K562 (cell line): ENCODE results near the gene FNDC11. TPM values are rescaled to one million over a fixed set of nuclear protein-coding genes. Genes with fewer than 3 reads are reported as not detected.
A peak's percentile ranks its signal among the peaks of the same experiment; 100 is the strongest.

Experiments
- ARNT ChIP-seq, 2 experiments: fragments of 450-650 bp; IDR thresholded peaks; 2 replicates each; pipeline ENCODE4 v1.6.1; 2016; ENCODE audit warnings: mild to moderate bottlenecking in 1 of 2
- ASH1L ChIP-seq: fragments of 450-650 bp; IDR thresholded peaks from 2 replicates; pipeline ENCODE4 v1.6.1; 2018; ENCODE audit warnings: borderline replicate concordance, mild to moderate bottlenecking, low read depth; ENCODE audit not compliant: partially characterized antibody
- ATF6 ChIP-seq: sonication (generic); formaldehyde crosslinking; IDR thresholded peaks from 2 replicates; pipeline ENCODE4 v1.4.0; 2020; ENCODE audit warnings: mild to moderate bottlenecking, missing genetic modification reagents
- C11orf30 ChIP-seq: fragments of 450-650 bp; IDR thresholded peaks from 2 replicates; pipeline ENCODE4 v1.6.1; 2016; ENCODE audit warnings: low read depth, mild to moderate bottlenecking
- CC2D1A ChIP-seq: fragments of 450-650 bp; IDR thresholded peaks from 2 replicates; pipeline ENCODE4 v1.6.1; 2017; ENCODE audit warnings: mild to moderate bottlenecking
- CGGBP1 ChIP-seq: fragments of 250-450 bp; sonication (Bioruptor Pico); IDR thresholded peaks from 2 replicates; pipeline ENCODE4 v1.9.0; 2021; ENCODE audit warnings: mild to moderate bottlenecking
- CREB3 ChIP-seq: fragments of 450-650 bp; conservative IDR thresholded peaks from 2 replicates; pipeline ENCODE4 v1.6.1; 2016; ENCODE audit warnings: missing genetic modification characterization, low read depth, mild to moderate bottlenecking, missing compliant biosample characterization, moderate library complexity
- ERF ChIP-seq: fragments of 450-650 bp; formaldehyde crosslinking; IDR thresholded peaks from 2 replicates; pipeline ENCODE4 v1.4.0; 2020; ENCODE audit warnings: mild to moderate bottlenecking, mixed read lengths
- EWSR1 ChIP-seq: fragments of 450-650 bp; IDR thresholded peaks from 2 replicates; pipeline ENCODE4 v1.6.1; 2018; ENCODE audit warnings: borderline replicate concordance, mild to moderate bottlenecking, low read depth, moderate library complexity; ENCODE audit not compliant: partially characterized antibody
- FOXA3 ChIP-seq, 2 experiments: fragments of 450-650 bp in 1 of 2; sonication (generic) in 1 of 2; formaldehyde crosslinking; IDR thresholded peaks in 1 of 2; conservative IDR thresholded peaks in 1 of 2; 2 replicates each; pipeline versions ENCODE4 v1.4.0 to v1.8.0; 2020 to 2022; ENCODE audit warnings: mild to moderate bottlenecking in 2 of 2, missing genetic modification reagents in 1 of 2
- GABPA ChIP-seq: fragments of 200-800 bp; sonication (Bioruptor generic); conservative IDR thresholded peaks from 2 replicates; pipeline ENCODE4 v1.6.1; 2016; ENCODE audit warnings: low read depth, missing genetic modification characterization, missing compliant biosample characterization
- HMG20A ChIP-seq: fragments of 450-650 bp; formaldehyde crosslinking; conservative IDR thresholded peaks from 2 replicates; pipeline ENCODE4 v1.4.0; 2020; ENCODE audit warnings: mild to moderate bottlenecking, mixed read lengths
- HSF4 ChIP-seq: fragments of 250-450 bp; sonication (Bioruptor Pico); IDR thresholded peaks from 2 replicates; pipeline ENCODE4 v2.1.2; 2022; ENCODE audit warnings: mild to moderate bottlenecking, moderate library complexity, borderline replicate concordance
- MYC ChIP-seq, 2 experiments: fragments of 250-450 bp in 1 of 2; sonication (Bioruptor Pico) in 1 of 2; IDR thresholded peaks; 2 replicates each; pipeline versions ENCODE4 v1.5.1 to v1.6.1; 2012 to 2021; ENCODE audit warnings: low read depth in 2 of 2, borderline replicate concordance in 1 of 2, improper control_type of control experiment in 1 of 2, low read length in 1 of 2, mild to moderate bottlenecking in 1 of 2, moderate library complexity in 1 of 2
- NELFE ChIP-seq: IDR thresholded peaks from 2 replicates; pipeline ENCODE4 v1.6.1; 2011; ENCODE audit warnings: mild to moderate bottlenecking; ENCODE audit not compliant: insufficient read depth, insufficient read length
- NFE2 ChIP-seq: IDR thresholded peaks from 2 replicates; pipeline ENCODE4 v1.6.1; 2014; ENCODE audit warnings: antibody characterized with exemption, low read depth
- RBM25 ChIP-seq: fragments of 200-400 bp; formaldehyde crosslinking; IDR thresholded peaks from 2 replicates; pipeline ENCODE4 v1.6.1; 2018; ENCODE audit warnings: low read length, low read depth, moderate library complexity; ENCODE audit not compliant: severe bottlenecking
- SAFB ChIP-seq: fragments of 200-400 bp; formaldehyde crosslinking; IDR thresholded peaks from 2 replicates; pipeline ENCODE4 v1.6.1; 2017; ENCODE audit warnings: low read depth, low read length, borderline replicate concordance
- SETDB1 ChIP-seq: IDR thresholded peaks from one replicate; pipeline ENCODE4 v1.6.1; 2012; ENCODE audit warnings: low read length, control low read depth, inconsistent platforms
- SMAD3 ChIP-seq: fragments of 450-650 bp; formaldehyde crosslinking; conservative IDR thresholded peaks from 2 replicates; pipeline ENCODE4 v1.4.0; 2020; ENCODE audit warnings: mild to moderate bottlenecking
- SMARCA5 ChIP-seq: fragments of 450-650 bp; IDR thresholded peaks from 2 replicates; pipeline ENCODE4 v1.6.1; 2016
- SMARCB1 ChIP-seq: IDR thresholded peaks from 2 replicates; pipeline ENCODE4 v1.6.1; 2011; ENCODE audit warnings: improper control_type of control experiment, low read depth; ENCODE audit not compliant: insufficient read length
- SREBF1 ChIP-seq: fragments of 150-350 bp; IDR thresholded peaks from 2 replicates; pipeline ENCODE4 v1.6.1; 2014; ENCODE audit warnings: antibody characterized with exemption, low read depth, low read length, borderline replicate concordance
- SRSF1 ChIP-seq: fragments of 200-400 bp; formaldehyde crosslinking; IDR thresholded peaks from 2 replicates; pipeline ENCODE4 v1.6.1; 2017; ENCODE audit warnings: mild to moderate bottlenecking, low read depth, low read length, moderate library complexity
- ZNF165 ChIP-seq: fragments of 250-450 bp; sonication (Bioruptor Pico); IDR thresholded peaks from 2 replicates; pipeline ENCODE4 v1.4.0; 2020; ENCODE audit warnings: borderline replicate concordance
- ZNF347 ChIP-seq: fragments of 450-650 bp; formaldehyde crosslinking; IDR thresholded peaks from 2 replicates; pipeline ENCODE4 v1.4.0; 2020; ENCODE audit warnings: low read depth, mild to moderate bottlenecking, moderate library complexity
- ZNF445 ChIP-seq: fragments of 250-450 bp; sonication (Bioruptor Pico); IDR thresholded peaks from 2 replicates; pipeline ENCODE4 v1.4.0; 2020; ENCODE audit warnings: low read depth, mild to moderate bottlenecking, moderate library complexity
- ZNF583 ChIP-seq: fragments of 250-450 bp; sonication (Bioruptor Pico); IDR thresholded peaks from 2 replicates; pipeline ENCODE4 v1.4.0; 2020
- polyA plus RNA-seq, 8 experiments: library from polyadenylated mRNA; depleted of rRNA in 4 of 8; stranded (reverse) in 5 of 8; unstranded in 3 of 8; fragments of >200 nt; fragmentation: Nextera tagmentation in 2 of 8; fragmentation: Illumina TruSeq in 1 of 8; extraction: Ambion mirVana in 2 of 8; extraction: Trizol in 1 of 8; gene quantifications; 2 replicates each; pipeline versions ENCODE4 v1.2.1 to v1.2.3, GENCODE V29; 2011 to 2014; ENCODE audit warnings: inconsistent platforms in 1 of 8, missing spikeins in 1 of 8
- total RNA-seq, 7 experiments: library from RNA; depleted of rRNA in 6 of 7; stranded (reverse); fragments of >200 nt in 6 of 7; fragmentation: Illumina TruSeq in 2 of 7; extraction: Trizol in 2 of 7; gene quantifications; 2 replicates each; pipeline versions ENCODE4 v1.2.1 to v1.2.3, GENCODE V29; 2011 to 2021; ENCODE audit warnings: low replicate concordance in 1 of 7

Gene FNDC11
- total and polyA plus RNA-seq, 9 of the 15 experiments (the other 6 are each of a cell fraction or from before 2014, with no cell fraction given), result 0.08 to 2.3 (median 0.64) TPM; not detected in 2

- no peak for TF ChIP-seq ARNT (IDR thresholded peaks at IDR 0.05)
- no peak for TF ChIP-seq ZNF347 (CRISPR knock-in tag)
- peak; percentile 70 to 92 for TF ChIP-seq FOXA3 (CRISPR knock-in tag; conservative IDR thresholded peaks at IDR 0.05 in 1 of 2, IDR thresholded peaks at IDR 0.05 in 1 of 2)
- TF ChIP-seq ZNF583 (CRISPR knock-in tag), result no peak
- no peak for TF ChIP-seq ZNF445
- no peak for TF ChIP-seq SRSF1
- no peak for TF ChIP-seq HSF4 (CRISPR knock-in tag)
- TF ChIP-seq SMARCA5, result no peak
- TF ChIP-seq NELFE, result no peak
- no peak for TF ChIP-seq RBM25
- no peak for TF ChIP-seq HMG20A (CRISPR knock-in tag)
- TF ChIP-seq EWSR1, result no peak
- TF ChIP-seq C11orf30, result no peak
- no peak for TF ChIP-seq CGGBP1
- no peak for TF ChIP-seq ERF
- no peak for TF ChIP-seq ATF6 (CRISPR knock-in tag)
- no peak for TF ChIP-seq ZNF165 (CRISPR knock-in tag)
- TF ChIP-seq SETDB1, result no peak
- no peak for TF ChIP-seq GABPA
- TF ChIP-seq SREBF1, result no peak
- TF ChIP-seq SAFB, result peak; percentile 65; the same call in 1 of the 2 replicates
- TF ChIP-seq SMAD3 (CRISPR knock-in tag), result no peak
- TF ChIP-seq ASH1L, result no peak
- TF ChIP-seq NFE2, result no peak
- TF ChIP-seq MYC (IDR thresholded peaks at IDR 0.05; ENCODE audit: low read depth, low read length), result peak; percentile 87
- peak; percentile 68; the same call in 1 of the 2 replicates for TF ChIP-seq MYC (CRISPR knock-in tag; IDR thresholded peaks at IDR 0.05; ENCODE audit: borderline replicate concordance, low read depth)
- TF ChIP-seq SMARCB1, result no peak
- TF ChIP-seq CC2D1A, result no peak
- TF ChIP-seq CREB3 (tag), result no peak
Measured at GRCh38 chr20:63520934-63521601, 32.9 kb upstream of the FNDC11 start (continued).
